Upper lobe of right lung (tissue), 1 donor: Measurements from ENCODE around the gene JUND. TPM values are rescaled to one million over a fixed set of nuclear protein-coding genes. Genes with fewer than 3 reads are reported as not detected.

Experiments used
- ATAC-seq: fragments of 200-7000 bp; cut with Tn5 transposase; one replicate; pipeline ENCODE4 v1.9.1; 2020; ENCODE audit warnings: mild to moderate bottlenecking, moderate library complexity
- DNase-seq: peaks from one replicate; pipeline ENCODE4 v3.0.0-alpha.2; 2020
- H3K27ac ChIP-seq: fragments of 200-600 bp; one replicate; pipeline ENCODE4 v1.8.0; 2022
- H3K27me3 ChIP-seq: fragments of 200-600 bp; one replicate; pipeline ENCODE4 v1.8.0; 2022; ENCODE audit warnings: mild to moderate bottlenecking
- H3K36me3 ChIP-seq: fragments of 200-600 bp; one replicate; pipeline ENCODE4 v1.8.0; 2022
- H3K4me1 ChIP-seq: fragments of 200-600 bp; one replicate; pipeline ENCODE4 v1.8.0; 2022
- H3K4me3 ChIP-seq: fragments of 200-600 bp; one replicate; pipeline ENCODE4 v1.8.0; 2022; ENCODE audit warnings: mild to moderate bottlenecking
- H3K9me3 ChIP-seq: fragments of 200-600 bp; one replicate; pipeline ENCODE4 v1.8.0; 2022
- CTCF ChIP-seq: fragments of 200-600 bp; IDR thresholded peaks from one replicate; pipeline ENCODE4 v1.8.0; 2022; ENCODE audit warnings: antibody characterized with exemption
- intact Hi-C: fragments of 100-400 bp; cut with DNase I; formaldehyde crosslinking; loops from one replicate; pipeline ENCODE4 v1.11.0; 2022
- total RNA-seq: library from RNA; stranded (reverse); fragmentation: NEBNext Ultra II Directional; extraction: Animal tissue kit (Norgen Biotek cat#: 25700); gene quantifications from one replicate; pipeline ENCODE4 v1.2.1, GENCODE V29; 2021
- donor health status: DM: no; HTN: yes; CAD: no; lungs with severe emphysema.

Gene JUND
- total RNA-seq, 1 donor from 2014 or later: 204 TPM

- Histone ChIP-seq H3K36me3 (no peaks in the 10 kb centered on the region), H3K27ac (no peak overlapping the region), H3K9me3 (no peaks in the 10 kb centered on the region), H3K4me3 (no peak overlapping the region), H3K4me1 (peaks cover 12% of the 10 kb centered on the region), H3K27me3 (no peaks in the 10 kb centered on the region)
- ATAC-seq (no peak), DNase-seq (no peak)
- intact Hi-C loops: no loop called here
- no peak for TF ChIP-seq CTCF
These were observed 15.9 kb upstream of the JUND start for GRCh38 chr19:18297308-18297707.

- intact Hi-C loops: no loop called here
- no peak overlapping the region for H3K27ac ChIP-seq
- TF ChIP-seq CTCF: no peak
- no peaks in the 10 kb centered on the region for H3K9me3 ChIP-seq
- DNase-seq (no peak), ATAC-seq (no peak)
- no peaks in the 10 kb centered on the region for H3K36me3 ChIP-seq
- no peaks in the 10 kb centered on the region for H3K27me3 ChIP-seq
- no peak overlapping the region for H3K4me3 ChIP-seq
- peaks cover 13% of the 10 kb centered on the region for H3K4me1 ChIP-seq
These were observed 13.6 kb upstream of the JUND start for GRCh38 chr19:18295034-18295451.

- Histone ChIP-seq H3K9me3 (no peaks in the 10 kb centered on the region), H3K4me3 (no peak overlapping the region), H3K4me1 (peaks cover 14% of the 10 kb centered on the region), H3K27ac (peak overlapping the region; percentile 8), H3K27me3 (no peaks in the 10 kb centered on the region), H3K36me3 (no peaks in the 10 kb centered on the region)
- DNase-seq: no peak
- TF ChIP-seq CTCF: no peak
- intact Hi-C loops: no loop called here
- no peak for ATAC-seq
These were observed 13.0 kb upstream of the JUND start for GRCh38 chr19:18294467-18294864.

- DNase-seq (no peak), ATAC-seq (no peak)
- no peaks in the 10 kb centered on the region for H3K27me3 ChIP-seq
- TF ChIP-seq CTCF: no peak
- peak overlapping the region; percentile 77 for H3K4me3 ChIP-seq
- peak overlapping the region; percentile 99 for H3K27ac ChIP-seq
- intact Hi-C loops: no loop called here
- H3K36me3 ChIP-seq: no peaks in the 10 kb centered on the region
- no peaks in the 10 kb centered on the region for H3K9me3 ChIP-seq
- H3K4me1 ChIP-seq: peaks cover 14% of the 10 kb centered on the region
These were observed 12.4 kb upstream of the JUND start for GRCh38 chr19:18293642-18294466.

- DNase-seq (peak; percentile 93), ATAC-seq (peak; percentile 63)
- peak overlapping the region; percentile 77 for H3K4me3 ChIP-seq
These were observed 11.6 kb upstream of the JUND start for GRCh38 chr19:18292810-18293641.

More at GRCh38 chr19:18292810-18293641, 11.6 kb upstream of the JUND start:
- Histone ChIP-seq H3K4me1 (peaks cover 14% of the 10 kb centered on the region), H3K36me3 (no peaks in the 10 kb centered on the region), H3K9me3 (no peaks in the 10 kb centered on the region), H3K27me3 (no peaks in the 10 kb centered on the region), H3K27ac (peak overlapping the region; percentile 99)
- intact Hi-C loops: no loop called here
- no peak for TF ChIP-seq CTCF
